Liver (tissue), 3 donors: ENCODE data around the gene AP5S1.

ENCODE experiments used
- CTCF ChIP-seq: fragments of 150-350 bp; IDR thresholded peaks from 2 replicates; pipeline ENCODE4 v1.5.1; 2017; ENCODE audit warnings: improper control_type of control experiment, low read depth, low read length; ENCODE audit not compliant: missing input control
- EGR1 ChIP-seq, 2 donors: IDR thresholded peaks; 2 replicates each; pipeline ENCODE4 v1.6.1; 2016 to 2018; ENCODE audit warnings: antibody characterized with exemption in 2 of 2, low read depth in 2 of 2
- GABPA ChIP-seq, 2 donors: IDR thresholded peaks in 1 of 2; conservative IDR thresholded peaks in 1 of 2; 2 replicates each; pipeline ENCODE4 v1.6.1; 2016; ENCODE audit warnings: antibody characterized with exemption in 2 of 2, mild to moderate bottlenecking in 1 of 2, moderate library complexity in 1 of 2
- HNF4A ChIP-seq, 2 donors: conservative IDR thresholded peaks; 2 replicates each; pipeline ENCODE4 v1.6.1; 2016; ENCODE audit warnings: antibody characterized with exemption in 2 of 2, mild to moderate bottlenecking in 2 of 2
- MAX ChIP-seq: IDR thresholded peaks from 2 replicates; pipeline ENCODE4 v1.6.1; 2016; ENCODE audit warnings: antibody characterized with exemption
- NR2F2 ChIP-seq: IDR thresholded peaks from 2 replicates; pipeline ENCODE4 v1.6.1; 2016; ENCODE audit warnings: antibody characterized with exemption
- RXRA ChIP-seq, 2 donors: IDR thresholded peaks; 2 replicates each; pipeline ENCODE4 v1.6.1; 2017 to 2018; ENCODE audit warnings: antibody characterized with exemption in 2 of 2, mild to moderate bottlenecking in 1 of 2
- TAF1 ChIP-seq: conservative IDR thresholded peaks from 2 replicates; pipeline ENCODE4 v1.6.1; 2016; ENCODE audit warnings: antibody characterized with exemption, mild to moderate bottlenecking
- YY1 ChIP-seq: IDR thresholded peaks from 2 replicates; pipeline ENCODE4 v1.6.1; 2016; ENCODE audit warnings: antibody characterized with exemption, mild to moderate bottlenecking
- donor health status: healthy.
- donor health status: healthy.

- TF ChIP-seq TAF1 (no peak), CTCF (no peak), HNF4A (conservative IDR thresholded peaks at IDR 0.05) (no peak), YY1 (no peak), RXRA (IDR thresholded peaks at IDR 0.05) (no peak), EGR1 (IDR thresholded peaks at IDR 0.05; ENCODE audit: low read depth in 2 of 2) (no peak), GABPA (IDR thresholded peaks at IDR 0.05 in 1 of 2, conservative IDR thresholded peaks at IDR 0.05 in 1 of 2) (no peak), MAX (no peak), NR2F2 (no peak)
Measured at GRCh38 chr20:3858689-3859088, 38.3 kb downstream of the AP5S1 start.
